Cardiac muscle cell (in vitro differentiated cells and primary cell): ENCODE data around the gene SHROOM2. TPM values are rescaled to one million over a fixed set of nuclear protein-coding genes. Genes with fewer than 3 reads are reported as not detected.

Experiments used
- DNase-seq, 2 donors: peaks; one replicate each; pipeline versions ENCODE4 v3.0.0 to v3.0.0-alpha.2; 2010 to 2017; ENCODE audit warnings: low read depth in 1 of 2, low spot score in 1 of 2
- H3K27ac ChIP-seq: fragments of 200-600 bp; sonication (generic); 2 replicates; pipeline ENCODE4 v1.5.1; 2016
- H3K27me3 ChIP-seq: fragments of 200-600 bp; sonication (generic); 2 replicates; pipeline ENCODE4 v1.6.0; 2016; ENCODE audit warnings: control low read depth
- H3K36me3 ChIP-seq: fragments of 200-600 bp; sonication (generic); 2 replicates; pipeline ENCODE4 v1.5.1; 2016; ENCODE audit warnings: control low read depth
- H3K4me1 ChIP-seq: fragments of 200-600 bp; sonication (generic); 2 replicates; pipeline ENCODE4 v1.8.1; 2017; ENCODE audit warnings: low read depth, mild to moderate bottlenecking, mixed run types
- H3K4me3 ChIP-seq: fragments of 200-600 bp; sonication (generic); 2 replicates; pipeline ENCODE4 v1.5.1; 2016; ENCODE audit warnings: mild to moderate bottlenecking
- H3K9me3 ChIP-seq: fragments of 200-600 bp; sonication (generic); 2 replicates; pipeline ENCODE4 v1.5.1; 2017; ENCODE audit warnings: low read depth, mild to moderate bottlenecking, control low read depth
- polyA plus RNA-seq: library from polyadenylated mRNA; unstranded; fragments of >200 nt; fragmentation: Nextera tagmentation; extraction: Ambion mirVana; gene quantifications from 2 replicates; pipeline ENCODE4 v1.2.1, GENCODE V29; 2016
- total RNA-seq: library from RNA; depleted of rRNA; stranded (reverse); fragments of >200 nt; gene quantifications from 2 replicates; pipeline ENCODE4 v1.2.3, GENCODE V29; 2016
- TF ChIP-seq, protein P1 (sequence below): IDR thresholded peaks from 2 replicates; pipeline ENCODE4 v1.5.1; 2012; ENCODE audit warnings: low read depth, mild to moderate bottlenecking, low read length

The SHROOM2 gene
- total and polyA plus RNA-seq, 2 experiments from 2014 or later: 14.8 to 32.9 TPM

DNA sequence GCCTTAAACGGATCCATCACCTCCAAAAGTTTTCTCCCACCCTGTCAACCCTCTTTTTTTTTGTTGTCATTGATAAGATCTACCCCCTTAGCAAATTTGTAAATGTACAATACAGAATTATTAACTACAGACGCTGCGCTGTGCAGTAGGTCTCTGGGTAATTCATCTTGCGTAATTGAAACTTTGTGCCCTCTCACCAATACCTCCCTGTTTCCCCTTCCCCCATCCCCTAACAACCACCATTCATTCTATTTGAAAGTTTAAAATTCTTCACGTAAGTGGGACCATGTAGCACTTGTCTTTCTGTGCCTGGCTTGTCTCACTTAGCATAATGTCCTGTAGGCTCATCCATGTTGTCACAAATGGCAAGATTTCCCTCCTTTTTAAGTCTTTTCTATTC is 135.2 kb downstream of the SHROOM2 start:
- no peak for DNase-seq
- Histone ChIP-seq H3K4me3 (no peak overlapping the region), H3K27ac (no peak overlapping the region), H3K9me3 (no peaks in the 10 kb centered on the region), H3K36me3 (no peaks in the 10 kb centered on the region), H3K4me1 (no peaks in the 10 kb centered on the region), H3K27me3 (no peaks in the 10 kb centered on the region)
- TF ChIP-seq, protein P1, sequence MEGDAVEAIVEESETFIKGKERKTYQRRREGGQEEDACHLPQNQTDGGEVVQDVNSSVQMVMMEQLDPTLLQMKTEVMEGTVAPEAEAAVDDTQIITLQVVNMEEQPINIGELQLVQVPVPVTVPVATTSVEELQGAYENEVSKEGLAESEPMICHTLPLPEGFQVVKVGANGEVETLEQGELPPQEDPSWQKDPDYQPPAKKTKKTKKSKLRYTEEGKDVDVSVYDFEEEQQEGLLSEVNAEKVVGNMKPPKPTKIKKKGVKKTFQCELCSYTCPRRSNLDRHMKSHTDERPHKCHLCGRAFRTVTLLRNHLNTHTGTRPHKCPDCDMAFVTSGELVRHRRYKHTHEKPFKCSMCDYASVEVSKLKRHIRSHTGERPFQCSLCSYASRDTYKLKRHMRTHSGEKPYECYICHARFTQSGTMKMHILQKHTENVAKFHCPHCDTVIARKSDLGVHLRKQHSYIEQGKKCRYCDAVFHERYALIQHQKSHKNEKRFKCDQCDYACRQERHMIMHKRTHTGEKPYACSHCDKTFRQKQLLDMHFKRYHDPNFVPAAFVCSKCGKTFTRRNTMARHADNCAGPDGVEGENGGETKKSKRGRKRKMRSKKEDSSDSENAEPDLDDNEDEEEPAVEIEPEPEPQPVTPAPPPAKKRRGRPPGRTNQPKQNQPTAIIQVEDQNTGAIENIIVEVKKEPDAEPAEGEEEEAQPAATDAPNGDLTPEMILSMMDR: no peak

DNA sequence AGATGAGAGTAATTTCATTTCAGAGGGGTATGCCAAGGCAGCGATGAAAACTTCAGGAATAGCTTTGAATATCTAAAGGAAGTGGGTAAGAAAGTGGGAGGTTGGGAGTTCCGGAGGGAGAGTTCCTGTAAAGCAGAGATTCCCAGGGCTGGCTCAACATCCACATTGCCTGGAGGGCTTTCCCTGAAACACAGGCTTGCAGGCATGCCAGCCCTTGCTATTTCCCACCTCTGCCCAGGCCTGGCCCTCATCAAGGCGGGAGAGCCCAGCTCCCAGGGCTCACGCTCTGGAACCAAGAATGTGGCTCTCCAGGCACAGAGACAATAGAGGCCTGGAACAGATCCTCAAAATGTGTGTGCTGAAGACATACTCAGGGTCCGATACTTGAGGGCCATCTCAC is 137.1 kb downstream of the SHROOM2 start:
- no peak for DNase-seq
- TF ChIP-seq, protein P1: no peak
- Histone ChIP-seq H3K36me3 (no peaks in the 10 kb centered on the region), H3K27me3 (no peaks in the 10 kb centered on the region), H3K9me3 (no peaks in the 10 kb centered on the region), H3K4me3 (no peak overlapping the region), H3K4me1 (peaks cover 9% of the 10 kb centered on the region), H3K27ac (no peak overlapping the region)

DNA sequence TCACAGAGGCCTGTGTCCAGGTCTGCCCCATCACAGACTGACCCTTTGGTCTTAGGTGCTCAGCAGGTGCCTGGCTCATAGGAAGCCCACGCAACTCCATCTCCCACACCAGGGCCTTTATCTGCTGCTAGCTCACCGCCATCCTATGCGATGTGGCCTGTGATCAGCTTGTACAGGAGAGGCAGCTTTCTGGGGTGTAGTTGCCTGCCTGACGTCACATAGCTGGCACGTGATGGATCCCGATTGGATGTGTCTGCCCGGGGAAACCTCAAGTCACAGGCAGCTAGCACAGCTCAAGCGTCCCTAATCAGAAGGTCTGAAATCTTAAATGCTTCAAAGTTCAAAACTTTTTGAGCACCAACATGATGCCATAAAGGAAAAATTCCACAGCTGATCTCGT is 139.8 kb downstream of the SHROOM2 start:
- Histone ChIP-seq H3K4me3 (no peak overlapping the region), H3K4me1 (peaks cover 9% of the 10 kb centered on the region), H3K36me3 (no peaks in the 10 kb centered on the region), H3K27ac (no peak overlapping the region), H3K9me3 (no peaks in the 10 kb centered on the region), H3K27me3 (no peaks in the 10 kb centered on the region)
- TF ChIP-seq, protein P1: no peak
- no peak for DNase-seq

GRCh38 chrX:9927698-9928482 is 141.7 kb downstream of the SHROOM2 start:
- Histone ChIP-seq H3K27me3 (no peaks in the 10 kb centered on the region), H3K4me1 (peaks cover 9% of the 10 kb centered on the region), H3K4me3 (no peak overlapping the region), H3K36me3 (no peaks in the 10 kb centered on the region), H3K27ac (peak overlapping the region; percentile 42), H3K9me3 (no peaks in the 10 kb centered on the region)
- TF ChIP-seq, protein P1: no peak
- peak in 1 of 2 donors; percentile 25 for DNase-seq

GRCh38 chrX:9935436-9935835 is 149.2 kb downstream of the SHROOM2 start:
- H3K36me3 ChIP-seq: peaks cover 18% of the 10 kb centered on the region
- H3K27ac ChIP-seq: no peak overlapping the region
- H3K9me3 ChIP-seq: no peaks in the 10 kb centered on the region
- no peaks in the 10 kb centered on the region for H3K27me3 ChIP-seq
- DNase-seq: no peak
- H3K4me1 ChIP-seq: no peaks in the 10 kb centered on the region
- TF ChIP-seq, protein P1: no peak
- H3K4me3 ChIP-seq: no peak overlapping the region
